Measurements from ENCODE around the gene AKAP1. TPM values are rescaled to one million over a fixed set of nuclear protein-coding genes. Genes with fewer than 3 reads are reported as not detected.
A peak's percentile ranks its signal among the peaks of the same experiment; 100 is the strongest.

The AKAP1 gene
- total RNA-seq, 2 experiments from 2014 or later: 27.3 to 28.6 TPM

- Mint-ChIP-seq H3K27ac (no peak overlapping the region), H3K36me3 (ENCODE audit: low read depth) (peaks cover 20% of the 10 kb centered on the region), H3K27me3 (no peaks in the 10 kb centered on the region), H3K9me3 (no peaks in the 10 kb centered on the region), H3K4me3 (no peak overlapping the region), H3K4me1 (ENCODE audit: low read depth) (no peaks in the 10 kb centered on the region)
- ChIA-PET CTCF (no interaction called here), POLR2A (no interaction called here)
- no peak for ATAC-seq
- no peak for TF ChIP-seq CTCF (IDR thresholded peaks at IDR 0.05)
- intact Hi-C loops (cut with micrococcal nuclease): no loop called here
- no peak for DNase-seq
Measured at GRCh38 chr17:57120814-57121213, 35.8 kb downstream of the AKAP1 start.

GRCh38 chr17:57121308-57122042 is 36.4 kb downstream of the AKAP1 start:
- no peak for ATAC-seq
- Mint-ChIP-seq H3K4me1 (ENCODE audit: low read depth) (no peaks in the 10 kb centered on the region), H3K9me3 (no peaks in the 10 kb centered on the region), H3K4me3 (no peak overlapping the region), H3K36me3 (ENCODE audit: low read depth) (peaks cover 17% of the 10 kb centered on the region), H3K27me3 (no peaks in the 10 kb centered on the region), H3K27ac (no peak overlapping the region)
- peak; percentile 28 for DNase-seq
- TF ChIP-seq CTCF (IDR thresholded peaks at IDR 0.05): no peak
- intact Hi-C loops (cut with micrococcal nuclease): no loop called here
- CTCF ChIA-PET: interaction anchor here (1.8 kb wide), 1 partner anchor 712 kb away, joined by 5 read pairs; no protein-coding TSS in a partner anchor
- POLR2A ChIA-PET: interaction anchor here (0.8 kb wide), 1 partner anchor 18 kb away, joined by 3 read pairs; no protein-coding TSS in a partner anchor

- H3K27me3 Mint-ChIP-seq: no peaks in the 10 kb centered on the region
- H3K9me3 Mint-ChIP-seq: no peaks in the 10 kb centered on the region
- no peak overlapping the region for H3K27ac Mint-ChIP-seq
- ChIA-PET POLR2A (no interaction called here), CTCF (interaction anchor here (1.7 kb wide), 1 partner anchor 10 kb away, joined by 3 read pairs; no protein-coding TSS in a partner anchor)
- DNase-seq (no peak), ATAC-seq (no peak)
- H3K4me1 Mint-ChIP-seq (ENCODE audit: low read depth): no peaks in the 10 kb centered on the region
- intact Hi-C loops (cut with micrococcal nuclease): no loop called here
- no peak for TF ChIP-seq CTCF (IDR thresholded peaks at IDR 0.05)
- H3K36me3 Mint-ChIP-seq (ENCODE audit: low read depth): peaks cover 6% of the 10 kb centered on the region
- H3K4me3 Mint-ChIP-seq: no peak overlapping the region
Measured at GRCh38 chr17:57124053-57124452, 39.0 kb downstream of the AKAP1 start.

- no peak overlapping the region for H3K4me3 Mint-ChIP-seq
- POLR2A ChIA-PET: no interaction called here
- H3K4me1 Mint-ChIP-seq (ENCODE audit: low read depth): no peaks in the 10 kb centered on the region
Measured at GRCh38 chr17:57125406-57125805, 40.4 kb downstream of the AKAP1 start.

More at GRCh38 chr17:57125406-57125805, 40.4 kb downstream of the AKAP1 start:
- ATAC-seq (no peak), DNase-seq (no peak)
- Mint-ChIP-seq H3K27me3 (no peaks in the 10 kb centered on the region), H3K9me3 (no peaks in the 10 kb centered on the region), H3K27ac (no peak overlapping the region), H3K36me3 (ENCODE audit: low read depth) (peaks cover 5% of the 10 kb centered on the region)
- TF ChIP-seq CTCF (IDR thresholded peaks at IDR 0.05): no peak
- CTCF ChIA-PET: interaction anchor here (1.2 kb wide), 1 partner anchor 658 kb away, joined by 5 read pairs; no protein-coding TSS in a partner anchor
- intact Hi-C loops (cut with micrococcal nuclease): no loop called here
